HL-60 (cell line): Measurements from ENCODE around the gene RFX1.

Experiments used
- TF ChIP-seq, protein P1 (sequence below): IDR thresholded peaks from 2 replicates; pipeline ENCODE4 v1.6.1; 2012; ENCODE audit warnings: low read depth; ENCODE audit not compliant: insufficient replicate concordance
- TF ChIP-seq, protein P2 (sequence below): IDR thresholded peaks from one replicate; pipeline ENCODE4 v1.5.1; 2011; ENCODE audit warnings: low read length, control low read depth, inconsistent platforms; ENCODE audit not compliant: insufficient read depth

GRCh38 chr19:13965926-13966683 is 40.0 kb downstream of the RFX1 start:
- TF ChIP-seq, protein P1, sequence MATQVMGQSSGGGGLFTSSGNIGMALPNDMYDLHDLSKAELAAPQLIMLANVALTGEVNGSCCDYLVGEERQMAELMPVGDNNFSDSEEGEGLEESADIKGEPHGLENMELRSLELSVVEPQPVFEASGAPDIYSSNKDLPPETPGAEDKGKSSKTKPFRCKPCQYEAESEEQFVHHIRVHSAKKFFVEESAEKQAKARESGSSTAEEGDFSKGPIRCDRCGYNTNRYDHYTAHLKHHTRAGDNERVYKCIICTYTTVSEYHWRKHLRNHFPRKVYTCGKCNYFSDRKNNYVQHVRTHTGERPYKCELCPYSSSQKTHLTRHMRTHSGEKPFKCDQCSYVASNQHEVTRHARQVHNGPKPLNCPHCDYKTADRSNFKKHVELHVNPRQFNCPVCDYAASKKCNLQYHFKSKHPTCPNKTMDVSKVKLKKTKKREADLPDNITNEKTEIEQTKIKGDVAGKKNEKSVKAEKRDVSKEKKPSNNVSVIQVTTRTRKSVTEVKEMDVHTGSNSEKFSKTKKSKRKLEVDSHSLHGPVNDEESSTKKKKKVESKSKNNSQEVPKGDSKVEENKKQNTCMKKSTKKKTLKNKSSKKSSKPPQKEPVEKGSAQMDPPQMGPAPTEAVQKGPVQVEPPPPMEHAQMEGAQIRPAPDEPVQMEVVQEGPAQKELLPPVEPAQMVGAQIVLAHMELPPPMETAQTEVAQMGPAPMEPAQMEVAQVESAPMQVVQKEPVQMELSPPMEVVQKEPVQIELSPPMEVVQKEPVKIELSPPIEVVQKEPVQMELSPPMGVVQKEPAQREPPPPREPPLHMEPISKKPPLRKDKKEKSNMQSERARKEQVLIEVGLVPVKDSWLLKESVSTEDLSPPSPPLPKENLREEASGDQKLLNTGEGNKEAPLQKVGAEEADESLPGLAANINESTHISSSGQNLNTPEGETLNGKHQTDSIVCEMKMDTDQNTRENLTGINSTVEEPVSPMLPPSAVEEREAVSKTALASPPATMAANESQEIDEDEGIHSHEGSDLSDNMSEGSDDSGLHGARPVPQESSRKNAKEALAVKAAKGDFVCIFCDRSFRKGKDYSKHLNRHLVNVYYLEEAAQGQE, result no peak
- TF ChIP-seq, protein P2, sequence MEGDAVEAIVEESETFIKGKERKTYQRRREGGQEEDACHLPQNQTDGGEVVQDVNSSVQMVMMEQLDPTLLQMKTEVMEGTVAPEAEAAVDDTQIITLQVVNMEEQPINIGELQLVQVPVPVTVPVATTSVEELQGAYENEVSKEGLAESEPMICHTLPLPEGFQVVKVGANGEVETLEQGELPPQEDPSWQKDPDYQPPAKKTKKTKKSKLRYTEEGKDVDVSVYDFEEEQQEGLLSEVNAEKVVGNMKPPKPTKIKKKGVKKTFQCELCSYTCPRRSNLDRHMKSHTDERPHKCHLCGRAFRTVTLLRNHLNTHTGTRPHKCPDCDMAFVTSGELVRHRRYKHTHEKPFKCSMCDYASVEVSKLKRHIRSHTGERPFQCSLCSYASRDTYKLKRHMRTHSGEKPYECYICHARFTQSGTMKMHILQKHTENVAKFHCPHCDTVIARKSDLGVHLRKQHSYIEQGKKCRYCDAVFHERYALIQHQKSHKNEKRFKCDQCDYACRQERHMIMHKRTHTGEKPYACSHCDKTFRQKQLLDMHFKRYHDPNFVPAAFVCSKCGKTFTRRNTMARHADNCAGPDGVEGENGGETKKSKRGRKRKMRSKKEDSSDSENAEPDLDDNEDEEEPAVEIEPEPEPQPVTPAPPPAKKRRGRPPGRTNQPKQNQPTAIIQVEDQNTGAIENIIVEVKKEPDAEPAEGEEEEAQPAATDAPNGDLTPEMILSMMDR, result no peak
